Activated naive CD8-positive, alpha-beta T cell treated with anti-CD3 and anti-CD28 coated beads, Interleukin-2, amount 50 U/mL, for 24 hours (primary cell): ENCODE results near the gene LIF.
"Not testable (repeated sequence)": the region's sequence is repeated elsewhere in the genome, so short reads cannot be mapped to it uniquely, and the experiment has no call there.

Source experiments
- ATAC-seq: fragments of 150-1000 bp; cut with Tn5 transposase; one replicate; pipeline ENCODE4 v1.10.0; 2021
- DNase-seq: peaks from one replicate; pipeline ENCODE4 v3.0.0; 2021
- H3K27ac Mint-ChIP-seq: one replicate; pipeline ENCODE4 v1.8.0; 2021; ENCODE audit warnings: mild to moderate bottlenecking, mixed read lengths
- H3K27me3 Mint-ChIP-seq: one replicate; pipeline ENCODE4 v1.8.0; 2021; ENCODE audit warnings: mixed read lengths
- H3K36me3 Mint-ChIP-seq: one replicate; pipeline ENCODE4 v1.8.0; 2021; ENCODE audit warnings: low read depth, mixed read lengths
- H3K4me1 Mint-ChIP-seq: one replicate; pipeline ENCODE4 v1.8.0; 2021; ENCODE audit warnings: mixed read lengths
- H3K4me3 Mint-ChIP-seq: one replicate; pipeline ENCODE4 v1.8.0; 2021; ENCODE audit warnings: mild to moderate bottlenecking, moderate library complexity, mixed read lengths
- H3K9me3 Mint-ChIP-seq: one replicate; pipeline ENCODE4 v1.8.0; 2021; ENCODE audit warnings: mixed read lengths

Gene LIF

DNA sequence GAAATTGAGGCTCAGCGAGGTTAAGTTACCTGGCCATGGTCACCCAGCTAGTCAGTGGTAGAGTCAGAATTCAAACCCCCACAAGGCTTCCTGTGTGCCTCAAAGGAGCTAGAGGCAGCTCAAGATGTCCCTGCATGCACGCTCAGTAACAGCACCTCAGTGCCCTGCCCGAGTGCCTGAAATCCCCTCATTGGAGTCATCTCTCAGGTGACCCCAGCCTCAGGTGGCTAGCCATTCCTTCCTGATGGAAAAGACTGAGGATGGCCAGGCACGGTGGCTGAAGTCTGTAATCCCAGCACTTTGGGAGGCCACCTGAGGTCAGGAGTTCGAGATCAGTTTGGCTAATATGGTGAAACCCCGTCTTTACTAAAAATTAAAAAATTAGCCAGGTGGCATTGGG is 36.9 kb downstream of the LIF start:
- DNase-seq = no peak
- ATAC-seq = no peak
- Mint-ChIP-seq H3K4me1 (peaks cover 25% of the 10 kb centered on the region), H3K27ac (no peak overlapping the region), H3K27me3 (peaks cover 2% of the 10 kb centered on the region), H3K36me3 (no peaks in the 10 kb centered on the region), H3K4me3 (no peak overlapping the region), H3K9me3 (no peaks in the 10 kb centered on the region)

DNA sequence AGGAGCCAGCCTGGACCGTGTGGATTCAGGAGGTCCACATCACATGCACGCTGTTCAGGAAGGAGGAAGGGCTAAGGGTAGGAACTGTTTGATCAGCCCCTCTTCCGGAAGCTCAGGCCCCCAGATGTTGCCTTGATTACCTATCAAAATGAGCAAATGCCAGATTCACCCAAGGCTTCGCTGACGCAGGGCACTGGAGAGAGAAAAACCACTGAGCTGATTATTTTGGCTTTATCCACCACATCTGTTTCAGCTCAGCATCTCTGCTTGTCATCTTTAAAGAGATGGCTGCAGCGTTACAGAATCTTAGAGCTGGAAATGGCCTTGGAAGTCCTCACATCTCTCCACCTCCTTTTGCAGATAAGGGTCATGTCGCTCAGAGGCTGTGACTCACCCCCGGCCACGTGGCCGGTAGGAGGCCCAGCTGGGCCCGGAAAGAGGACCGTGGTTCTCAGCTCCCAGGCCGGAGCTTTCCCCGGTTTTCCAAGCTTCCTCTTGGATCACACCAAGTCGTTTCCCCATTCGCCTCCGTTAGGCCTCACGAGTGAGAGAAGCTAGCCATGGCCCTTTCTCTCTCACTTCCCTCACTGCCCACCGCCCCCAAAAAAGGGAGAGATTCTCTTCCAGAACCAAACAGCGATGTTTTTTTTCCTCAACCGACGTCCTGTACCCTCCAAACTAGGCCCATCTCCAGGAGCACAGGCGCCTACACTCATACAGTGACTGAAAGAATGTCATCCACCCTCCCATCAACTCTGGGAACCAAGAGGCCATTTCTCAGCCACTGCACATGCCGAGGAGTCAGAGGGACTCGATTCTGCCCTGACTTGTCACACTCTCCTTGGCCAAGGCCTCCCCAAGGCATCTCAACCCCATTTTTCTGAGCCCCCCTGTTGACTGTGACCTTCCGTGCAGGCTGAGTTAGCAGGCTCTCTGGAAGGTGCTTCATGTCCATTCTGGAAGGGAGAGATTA is 37.6 kb downstream of the LIF start:
- DNase-seq (no peak), ATAC-seq (no peak)
- Mint-ChIP-seq H3K27ac (peak overlapping the region; percentile 71), H3K4me1 (peaks cover 25% of the 10 kb centered on the region), H3K36me3 (no peaks in the 10 kb centered on the region), H3K4me3 (no peak overlapping the region), H3K9me3 (no peaks in the 10 kb centered on the region), H3K27me3 (peaks cover 2% of the 10 kb centered on the region)

DNA sequence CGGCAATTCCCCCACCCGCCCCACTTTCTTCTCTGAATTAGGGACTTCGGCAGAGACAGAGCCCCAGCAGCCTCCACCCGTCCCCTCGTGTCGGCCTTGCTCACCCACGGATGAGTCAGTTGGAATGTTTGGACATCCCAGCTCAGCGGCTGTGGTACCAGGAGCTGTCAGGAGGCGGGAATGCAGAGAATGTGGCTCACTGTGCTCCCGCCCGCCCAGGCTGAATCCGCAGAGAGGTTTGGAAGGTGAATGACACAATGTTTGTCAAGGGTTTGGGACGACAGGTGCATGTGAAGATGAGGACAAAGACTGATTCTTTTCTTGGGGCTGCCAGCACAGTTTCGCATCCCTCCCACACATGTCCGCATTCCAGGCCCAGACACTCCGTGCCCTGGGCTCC is 39.6 kb downstream of the LIF start:
- no peaks in the 10 kb centered on the region for H3K9me3 Mint-ChIP-seq
- peaks cover 10% of the 10 kb centered on the region for H3K4me1 Mint-ChIP-seq
- H3K27ac Mint-ChIP-seq = no peak overlapping the region
- no peak for ATAC-seq
- no peaks in the 10 kb centered on the region for H3K27me3 Mint-ChIP-seq
- H3K4me3 Mint-ChIP-seq = no peak overlapping the region
- DNase-seq = no peak
- H3K36me3 Mint-ChIP-seq = no peaks in the 10 kb centered on the region

DNA sequence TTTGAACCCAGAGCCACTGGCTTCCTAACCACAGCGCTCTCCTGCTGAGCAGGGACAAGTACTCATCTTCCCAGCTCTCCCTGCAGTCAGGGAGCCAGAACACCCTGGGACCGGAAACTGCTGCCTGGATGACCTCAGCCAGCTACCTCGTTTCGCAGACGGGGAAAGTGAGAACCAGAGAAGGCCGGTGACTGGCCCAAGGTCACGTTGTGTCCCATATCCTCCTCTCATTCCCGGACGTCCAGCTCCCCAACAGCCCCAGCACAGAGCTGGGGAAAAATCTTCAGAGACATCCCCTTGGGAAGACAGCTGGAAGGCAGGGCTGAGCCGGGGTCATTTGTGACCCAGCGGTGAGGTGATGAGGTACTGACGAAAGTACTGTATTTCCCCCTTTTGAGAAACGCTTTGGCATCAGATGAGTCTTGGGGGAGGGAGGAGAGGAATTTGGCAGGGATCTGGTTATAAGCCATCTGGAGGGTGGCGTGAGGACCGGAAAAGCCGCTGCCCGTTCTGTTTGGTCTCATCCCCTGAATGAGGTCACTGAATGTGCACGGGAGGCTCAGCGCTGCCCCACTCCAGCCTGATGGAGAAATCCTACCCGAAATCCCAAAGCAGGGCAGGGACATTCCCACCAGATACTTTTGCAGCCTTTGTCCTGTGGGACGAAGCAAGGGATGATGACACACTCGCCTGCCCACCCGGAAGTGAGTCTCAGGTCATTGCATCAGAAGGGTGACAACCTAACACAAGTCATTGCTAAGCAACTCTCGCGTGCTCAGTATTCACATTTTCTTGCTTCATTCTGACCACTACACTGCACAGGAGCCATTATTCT is 41.1 kb downstream of the LIF start:
- Mint-ChIP-seq H3K4me3 (no peak overlapping the region), H3K27ac (no peak overlapping the region), H3K27me3 (no peaks in the 10 kb centered on the region), H3K9me3 (no peaks in the 10 kb centered on the region), H3K4me1 (peaks cover 10% of the 10 kb centered on the region), H3K36me3 (no peaks in the 10 kb centered on the region)
- ATAC-seq (no peak), DNase-seq (no peak)

DNA sequence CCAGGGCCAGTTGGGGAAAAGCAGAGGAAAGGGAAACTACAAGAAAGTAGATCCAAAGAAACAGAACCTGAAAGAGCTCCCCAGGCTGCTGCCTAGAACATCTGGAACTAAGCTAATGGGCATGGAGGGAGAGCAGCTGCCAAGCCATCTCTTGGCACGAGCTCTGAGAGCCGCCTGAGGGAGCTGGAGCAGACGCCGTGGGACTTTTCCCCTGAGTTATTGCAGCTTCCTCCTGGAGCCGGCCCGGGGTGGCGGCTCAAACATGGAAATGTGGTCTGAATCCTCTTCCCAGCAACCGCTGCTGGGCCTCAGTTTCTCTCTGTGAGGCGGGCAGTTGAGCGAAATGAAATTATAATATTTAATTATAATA is 41.8 kb downstream of the LIF start:
- Mint-ChIP-seq H3K4me1 (peaks cover 7% of the 10 kb centered on the region), H3K36me3 (no peaks in the 10 kb centered on the region), H3K4me3 (no peak overlapping the region), H3K27ac (no peak overlapping the region), H3K9me3 (no peaks in the 10 kb centered on the region), H3K27me3 (no peaks in the 10 kb centered on the region)
- ATAC-seq = no peak
- no peak for DNase-seq

DNA sequence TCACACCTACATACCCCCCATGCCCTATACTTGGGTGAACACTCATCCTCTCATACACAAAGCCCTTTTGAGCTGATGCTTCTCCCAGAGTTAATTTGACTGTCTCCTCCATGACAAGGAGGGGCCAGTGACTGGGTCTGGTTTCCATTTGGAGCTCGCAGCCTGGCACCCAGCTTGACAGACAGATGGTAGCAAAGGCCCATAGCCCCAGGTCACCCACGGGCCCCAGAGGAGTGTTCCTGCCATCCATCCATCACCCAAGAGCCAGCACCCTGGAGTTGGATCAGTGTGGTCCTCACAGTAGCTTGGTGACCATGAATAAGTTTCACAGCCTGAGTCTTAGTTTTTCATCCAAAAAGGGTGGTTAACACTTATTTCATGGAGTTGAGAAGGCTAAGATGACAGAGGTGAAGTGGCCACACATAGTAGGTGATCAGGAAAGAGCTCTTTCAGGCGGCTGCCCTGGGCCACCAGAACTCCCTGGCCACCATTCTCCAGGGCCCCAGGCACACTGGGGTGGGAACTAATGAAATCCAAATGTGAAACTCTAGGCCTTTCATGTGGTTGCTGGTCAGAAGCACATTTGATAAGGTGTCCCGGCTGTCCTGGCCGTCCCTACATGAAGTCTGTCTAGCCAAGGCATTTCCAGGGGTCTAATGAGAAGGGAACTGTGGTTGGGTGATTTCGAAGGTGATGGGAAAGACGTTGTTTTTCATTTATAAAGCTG is 42.4 kb downstream of the LIF start:
- H3K27me3 Mint-ChIP-seq = no peaks in the 10 kb centered on the region

DNA sequence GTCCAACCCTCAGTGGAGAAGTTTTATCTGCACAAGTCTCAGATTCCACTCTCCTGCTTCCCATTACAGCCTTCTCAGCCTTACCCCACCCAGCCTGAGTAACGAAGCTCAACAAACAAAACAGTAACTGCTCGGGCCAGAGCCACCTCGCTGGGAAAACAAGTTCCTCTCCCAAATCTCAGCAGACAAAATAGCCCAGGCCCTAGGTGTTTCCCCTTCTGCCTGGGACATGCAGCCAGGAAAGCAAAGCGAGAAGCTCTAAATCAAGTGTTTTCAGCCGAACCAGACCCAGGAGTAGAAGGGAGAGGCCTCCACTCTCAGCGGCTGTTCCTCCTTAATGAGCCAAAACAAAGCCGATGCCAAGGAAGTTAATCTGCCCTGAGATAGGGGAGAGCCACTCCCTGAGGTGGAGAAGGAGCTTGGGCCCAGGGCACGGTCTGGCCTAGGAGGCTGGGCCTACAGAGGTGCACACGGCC is 44.0 kb downstream of the LIF start:
- H3K4me1 Mint-ChIP-seq = peaks cover 19% of the 10 kb centered on the region

More for the DNA sequence above, 42.4 kb downstream of the LIF start:
- no peak for ATAC-seq
- Mint-ChIP-seq H3K36me3 (no peaks in the 10 kb centered on the region), H3K27ac (no peak overlapping the region), H3K4me3 (no peak overlapping the region), H3K4me1 (peaks cover 10% of the 10 kb centered on the region), H3K9me3 (no peaks in the 10 kb centered on the region)
- DNase-seq = no peak

DNA sequence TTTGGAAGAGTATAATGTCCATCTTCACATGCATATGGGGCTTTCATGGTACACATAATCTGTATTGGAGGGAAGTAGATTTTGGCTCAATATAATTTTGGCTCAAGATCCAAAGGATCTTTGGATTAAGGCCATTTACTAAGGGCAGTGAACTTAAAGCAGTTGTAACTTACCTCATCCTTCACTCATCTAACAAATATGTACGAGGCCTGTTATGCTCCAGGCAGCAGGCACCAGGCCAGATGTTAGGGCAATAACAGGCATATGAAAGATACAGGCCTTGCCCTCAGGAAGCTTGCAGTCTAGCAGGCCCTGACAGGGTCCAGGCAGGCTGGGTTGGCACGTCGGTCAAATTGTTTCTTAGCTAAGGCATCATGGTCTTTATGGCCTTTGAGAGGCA is 44.6 kb downstream of the LIF start:
- H3K4me1 Mint-ChIP-seq = peaks cover 25% of the 10 kb centered on the region
- no peak overlapping the region for H3K4me3 Mint-ChIP-seq
- no peaks in the 10 kb centered on the region for H3K9me3 Mint-ChIP-seq
- H3K36me3 Mint-ChIP-seq = no peaks in the 10 kb centered on the region
- DNase-seq (no peak), ATAC-seq (no peak)
- no peaks in the 10 kb centered on the region for H3K27me3 Mint-ChIP-seq
- no peak overlapping the region for H3K27ac Mint-ChIP-seq

More for the DNA sequence above, 44.0 kb downstream of the LIF start:
- DNase-seq = no peak
- H3K4me3 Mint-ChIP-seq = no peak overlapping the region
- no peak overlapping the region for H3K27ac Mint-ChIP-seq
- H3K27me3 Mint-ChIP-seq = no peaks in the 10 kb centered on the region
- H3K9me3 Mint-ChIP-seq = no peaks in the 10 kb centered on the region
- no peak for ATAC-seq
- no peaks in the 10 kb centered on the region for H3K36me3 Mint-ChIP-seq

DNA sequence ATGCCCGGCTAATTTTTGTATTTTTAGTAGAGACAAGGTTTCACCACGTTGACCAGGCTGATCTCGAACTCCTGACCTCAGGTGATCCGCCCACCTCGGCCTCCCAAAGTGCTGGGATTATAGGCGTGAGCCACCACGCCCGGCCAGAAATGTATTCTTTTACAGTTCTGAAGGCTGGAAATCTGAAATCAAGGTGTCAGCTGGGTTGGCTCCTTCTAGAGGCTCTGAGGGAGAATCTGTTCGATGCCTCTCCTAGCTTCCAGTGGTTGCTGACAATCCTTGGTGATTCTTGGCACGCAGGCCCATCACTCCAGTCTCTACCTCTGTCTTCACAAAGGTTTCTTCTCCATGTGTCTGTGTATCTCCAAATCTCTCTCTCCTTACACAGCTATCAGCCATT is 45.7 kb downstream of the LIF start:
- H3K9me3 Mint-ChIP-seq, DNase-seq, H3K4me3 Mint-ChIP-seq, H3K27ac Mint-ChIP-seq, H3K36me3 Mint-ChIP-seq, ATAC-seq, H3K27me3 Mint-ChIP-seq: not testable (repeated sequence)
- peaks cover 36% of the 10 kb centered on the region for H3K4me1 Mint-ChIP-seq

DNA sequence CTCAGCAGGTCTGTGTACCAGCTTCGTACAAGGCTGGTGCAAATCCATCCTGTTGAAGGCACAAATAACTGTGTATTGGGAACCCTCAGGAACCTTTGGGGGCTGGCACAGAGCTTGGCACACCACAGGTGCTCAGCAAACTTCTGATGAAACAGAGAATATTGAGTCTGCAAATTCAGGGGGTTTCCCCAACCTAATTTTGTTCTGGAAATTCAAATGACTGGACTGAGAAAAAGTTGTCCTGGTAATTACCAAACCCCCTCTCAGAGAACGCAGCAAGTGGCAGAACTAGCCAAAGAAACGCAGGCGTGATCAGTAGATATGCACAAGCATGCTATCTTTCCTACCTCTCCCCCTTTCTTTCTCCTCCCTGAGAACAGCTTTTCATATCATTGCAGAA is 47.6 kb downstream of the LIF start:
- no peak for ATAC-seq
- H3K9me3 Mint-ChIP-seq = peaks cover 5% of the 10 kb centered on the region
- H3K4me3 Mint-ChIP-seq = no peak overlapping the region
- H3K27ac Mint-ChIP-seq = peak overlapping the region; percentile 11
- no peaks in the 10 kb centered on the region for H3K36me3 Mint-ChIP-seq
- H3K27me3 Mint-ChIP-seq = no peaks in the 10 kb centered on the region
- no peak for DNase-seq
- peaks cover 52% of the 10 kb centered on the region for H3K4me1 Mint-ChIP-seq

DNA sequence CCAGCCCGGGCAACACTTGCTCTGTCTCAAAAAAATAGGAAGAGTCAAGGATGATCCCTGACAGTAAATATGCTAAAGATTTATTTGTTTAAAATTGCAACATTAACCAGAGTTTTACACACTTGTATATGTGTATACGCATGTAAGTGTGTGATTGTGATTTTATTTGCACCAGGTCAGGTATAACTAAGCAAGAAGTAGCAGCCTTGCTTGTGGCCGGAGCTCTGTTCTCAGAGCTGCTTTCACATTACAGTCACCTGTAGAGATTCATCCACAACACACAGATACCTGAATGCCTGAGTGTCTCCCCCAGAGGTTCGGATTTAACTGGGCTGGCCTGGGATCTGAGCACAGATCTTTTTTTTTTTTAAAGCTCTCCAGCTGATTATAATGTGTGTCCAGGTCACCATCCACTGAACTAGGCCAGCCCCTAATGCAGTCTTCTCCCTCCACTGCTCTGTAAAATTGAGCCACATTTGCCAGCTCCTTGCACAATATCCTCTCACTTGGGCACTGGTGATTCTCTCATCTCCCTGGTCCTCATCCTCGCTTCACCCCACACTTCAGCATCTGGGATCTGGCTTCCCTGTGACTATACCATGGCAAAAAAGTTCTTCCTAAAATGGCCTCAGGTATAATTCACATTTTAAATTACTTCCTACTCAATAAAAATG is 48.3 kb downstream of the LIF start:
- ATAC-seq (no peak), DNase-seq (no peak)
- Mint-ChIP-seq H3K27ac (peak overlapping the region; percentile 11), H3K4me1 (peaks cover 55% of the 10 kb centered on the region), H3K4me3 (no peak overlapping the region), H3K36me3 (no peaks in the 10 kb centered on the region), H3K9me3 (peaks cover 5% of the 10 kb centered on the region), H3K27me3 (no peaks in the 10 kb centered on the region)

DNA sequence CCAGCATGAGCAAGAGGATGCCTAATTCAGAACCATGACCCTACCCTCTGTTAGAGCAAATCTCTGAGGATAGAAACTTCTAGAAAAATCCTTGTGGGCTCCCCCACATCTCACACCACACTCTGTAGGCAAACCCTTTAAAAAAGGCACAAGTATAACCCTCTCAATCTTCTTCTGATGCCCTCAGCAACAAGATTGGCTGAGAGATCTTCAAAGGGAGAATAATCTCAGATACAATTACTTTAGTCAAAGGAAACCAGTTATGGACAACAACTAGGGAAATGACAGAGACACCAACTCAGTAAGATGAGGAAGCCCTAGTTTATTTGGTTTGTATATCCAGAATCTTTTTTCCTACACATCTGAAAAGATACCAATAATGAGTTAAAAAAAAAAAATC is 49.2 kb downstream of the LIF start:
- no peak for DNase-seq
- no peak for ATAC-seq
- Mint-ChIP-seq H3K27ac (peak overlapping the region; percentile 88), H3K27me3 (no peaks in the 10 kb centered on the region), H3K9me3 (peaks cover 5% of the 10 kb centered on the region), H3K4me3 (no peak overlapping the region), H3K4me1 (peaks cover 64% of the 10 kb centered on the region), H3K36me3 (no peaks in the 10 kb centered on the region)

DNA sequence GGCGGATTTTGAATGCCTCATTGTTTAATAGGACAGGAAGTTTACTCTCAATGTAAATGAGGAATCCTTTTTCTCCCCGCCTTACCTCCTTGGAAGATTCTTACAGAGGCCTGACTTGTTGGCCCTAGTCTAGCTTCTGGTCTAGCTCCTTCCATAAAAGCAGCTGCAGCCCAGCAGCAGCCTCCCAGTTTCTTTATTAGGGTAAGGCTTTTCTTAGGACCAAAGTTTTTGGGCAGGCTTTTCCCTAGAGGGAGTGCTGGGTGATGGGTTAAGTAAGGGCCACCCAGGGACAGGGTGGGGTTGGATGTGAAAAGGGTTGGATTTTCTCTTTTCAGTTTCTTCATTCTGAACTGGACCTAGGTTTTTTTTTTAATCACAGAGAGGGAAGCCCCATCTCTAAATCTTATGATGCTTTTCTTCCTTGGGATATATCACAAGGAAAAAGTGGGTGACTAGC is 49.7 kb downstream of the LIF start:
- peaks cover 5% of the 10 kb centered on the region for H3K9me3 Mint-ChIP-seq
- ATAC-seq (no peak), DNase-seq (no peak)
- peak overlapping the region; percentile 35 for H3K4me3 Mint-ChIP-seq
- peaks cover 69% of the 10 kb centered on the region for H3K4me1 Mint-ChIP-seq
- H3K27me3 Mint-ChIP-seq = no peaks in the 10 kb centered on the region
- H3K27ac Mint-ChIP-seq = peak overlapping the region; percentile 88
- H3K36me3 Mint-ChIP-seq = no peaks in the 10 kb centered on the region
